ENCODE measurements around the gene ABHD2. TPM values are rescaled to one million over a fixed set of nuclear protein-coding genes. Genes with fewer than 3 reads are reported as not detected.

ABHD2 gene
- total and polyA plus RNA-seq, 9 of the 15 experiments (the other 6 are each of a cell fraction or from before 2014, with no cell fraction given): 16.9 to 99.8 (median 47.5) TPM

GRCh38 chr15:89087830-89088604, at the start of gene ABHD2 (continued):
- TF ChIP-seq HMGXB4 (CRISPR knock-in tag; IDR thresholded peaks at IDR 0.05): no peak
- TF ChIP-seq BRD9 (IDR thresholded peaks at IDR 0.05; ENCODE audit: low read depth, partially characterized antibody): peak; percentile 65
- no peak for TF ChIP-seq NFIX (CRISPR knock-in tag; IDR thresholded peaks at IDR 0.05; ENCODE audit: low read depth)
- TF ChIP-seq SIN3A (IDR thresholded peaks at IDR 0.05; ENCODE audit: borderline replicate concordance in 2 of 2, control insufficient read depth in 1 of 2, low read depth in 2 of 2, low read length in 2 of 2): peak; percentile 85 to 97; a peak in 3 of 4 replicates
- TF ChIP-seq HDAC2 (IDR thresholded peaks at IDR 0.05): peak; percentile 65
- no peak for TF ChIP-seq PPARD (CRISPR knock-in tag; IDR thresholded peaks at IDR 0.05)
- no peak; the same call in 1 of the 2 replicates for TF ChIP-seq ETV5 (CRISPR knock-in tag; IDR thresholded peaks at IDR 0.05; ENCODE audit: low read depth)
- TF ChIP-seq HDAC8 (tag; IDR thresholded peaks at IDR 0.05): no peak
- no peak for TF ChIP-seq FUS (optimal IDR thresholded peaks at IDR 0.05; ENCODE audit: low read depth, low read length)
- TF ChIP-seq ZNF324 (CRISPR knock-in tag; IDR thresholded peaks at IDR 0.05): no peak
- no peak for TF ChIP-seq GTF3C2 (IDR thresholded peaks at IDR 0.05; ENCODE audit: borderline replicate concordance, extremely low read depth, insufficient read length)
- TF ChIP-seq TGIF2 (CRISPR knock-in tag; IDR thresholded peaks at IDR 0.05): no peak
- no peak for TF ChIP-seq TCFL5 (CRISPR knock-in tag; conservative IDR thresholded peaks at IDR 0.05)
- TF ChIP-seq ZNF518B (CRISPR knock-in tag; IDR thresholded peaks at IDR 0.05): no peak
- no peak for TF ChIP-seq NFXL1 (CRISPR knock-in tag; IDR thresholded peaks at IDR 0.05)
